Activated CD4-positive, alpha-beta T cell treated with anti-CD3 and anti-CD28 coated beads, Interleukin-10, Interleukin-2, amounts not matched to agents 100 ng/mL and 50 ng/mL, durations not matched to agents 16 hours and 8 hours (primary cell): ENCODE results near the gene GRAMD4.
"Not testable (repeated sequence)": the region's sequence is repeated elsewhere in the genome, so short reads cannot be mapped to it uniquely, and the experiment has no call there.

Experiments used
- DNase-seq: peaks from one replicate; pipeline ENCODE4 v3.0.0-alpha.2; 2020

GRAMD4 gene

DNA sequence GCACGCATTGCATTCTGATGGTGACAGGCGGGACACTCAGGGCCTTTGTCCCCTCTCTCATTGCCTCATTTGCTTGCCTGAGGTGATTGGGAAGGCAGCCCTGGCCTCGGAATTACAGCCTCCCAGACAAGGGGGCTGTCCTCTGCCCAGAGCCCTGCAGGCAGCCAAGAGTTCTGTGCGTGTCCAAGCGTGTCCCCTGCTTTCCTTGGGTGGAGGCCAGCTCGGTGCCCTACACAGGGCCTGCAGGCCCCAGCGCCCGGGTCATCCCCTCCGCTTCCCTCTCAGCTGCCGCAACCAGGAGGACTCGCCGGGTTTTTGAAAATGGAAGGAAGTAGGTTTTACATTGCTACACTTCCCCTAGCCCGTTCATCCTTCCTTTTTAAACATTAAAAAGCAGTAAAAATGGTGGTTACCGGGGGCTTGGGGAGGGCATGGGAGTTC is 1.9 kb downstream of the GRAMD4 start:
- no peak for DNase-seq

DNA sequence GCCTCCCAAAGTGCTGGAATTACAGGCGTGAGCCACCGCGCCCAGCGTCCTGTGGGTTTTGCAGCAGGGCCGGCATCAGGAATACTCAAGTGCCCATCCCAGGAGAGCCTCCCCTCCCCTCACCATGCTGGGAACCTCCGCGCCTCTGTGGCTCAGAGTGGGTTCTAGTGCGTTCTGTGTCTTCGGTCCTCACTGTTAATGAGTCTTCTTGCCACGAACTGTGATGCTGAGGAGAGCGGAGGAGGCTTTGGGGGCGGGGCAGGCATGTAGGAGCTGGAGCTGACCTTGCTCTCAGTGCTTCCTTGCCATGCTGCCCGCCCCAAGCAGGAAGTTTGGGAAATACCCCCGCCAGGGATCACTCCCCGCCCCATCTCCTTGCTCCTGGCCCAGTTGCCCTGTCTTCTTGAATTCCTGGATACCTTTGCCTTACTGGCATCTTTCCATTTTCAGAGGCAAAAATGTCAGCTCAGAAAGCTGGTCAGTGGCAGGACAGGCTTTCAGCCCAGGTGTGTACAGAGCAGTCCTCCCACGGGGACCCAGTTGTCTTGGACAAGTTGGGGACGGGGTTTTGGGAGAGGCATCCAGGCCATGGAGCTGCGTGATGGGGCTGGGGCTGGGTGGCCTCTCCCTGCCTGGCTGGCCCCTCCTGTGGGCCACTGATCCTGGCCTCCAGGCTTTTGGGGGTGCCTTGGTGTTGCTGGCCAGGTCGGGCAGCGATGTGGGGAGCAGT is 5.1 kb downstream of the GRAMD4 start:
- DNase-seq = no peak

DNA sequence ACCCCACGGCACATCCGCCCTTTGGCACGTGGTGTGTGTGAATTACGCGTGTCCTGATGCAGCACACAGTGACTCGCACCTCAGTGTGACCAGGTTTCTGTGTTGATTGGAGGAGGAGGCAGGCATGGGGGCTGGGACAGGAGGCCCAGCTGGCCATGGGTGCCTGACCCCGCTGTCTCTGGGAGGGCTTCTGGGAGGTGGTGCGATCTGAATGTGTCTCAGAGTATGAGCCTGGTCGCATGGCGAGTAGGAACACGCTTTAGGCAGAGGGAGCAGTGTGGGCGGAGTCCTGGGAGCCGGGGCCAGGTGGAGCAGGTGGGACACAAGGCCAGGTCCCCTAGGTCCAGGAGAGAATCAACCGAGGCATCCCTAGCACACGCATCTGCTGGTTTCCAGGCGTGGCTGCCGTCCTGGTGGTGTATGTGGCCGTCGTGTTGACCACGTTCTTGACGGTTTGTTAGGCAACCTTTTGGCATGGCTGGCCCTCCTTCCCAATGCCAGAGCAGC is 5.7 kb downstream of the GRAMD4 start:
- DNase-seq = no peak

DNA sequence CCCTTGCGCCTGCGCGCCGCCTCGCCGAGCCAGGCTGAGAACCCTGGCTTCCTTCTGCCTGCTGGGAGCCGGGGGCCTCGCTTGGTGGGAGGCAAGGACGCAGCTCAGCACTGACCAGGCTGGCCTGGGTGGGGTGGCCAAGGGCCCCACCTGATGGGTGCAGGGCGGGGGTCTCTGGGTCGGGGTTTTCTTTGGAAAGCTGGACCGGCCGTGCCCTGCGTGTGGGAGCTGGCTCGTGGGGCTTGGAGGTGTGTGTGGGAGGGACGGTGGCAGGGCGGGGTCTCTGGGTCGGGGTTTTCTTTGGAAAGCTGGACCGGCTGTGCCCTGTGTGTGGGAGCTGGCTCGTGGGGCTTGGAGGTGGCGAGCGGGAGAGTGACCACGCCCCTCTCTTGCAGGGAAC is 6.2 kb downstream of the GRAMD4 start:
- no peak for DNase-seq

DNA sequence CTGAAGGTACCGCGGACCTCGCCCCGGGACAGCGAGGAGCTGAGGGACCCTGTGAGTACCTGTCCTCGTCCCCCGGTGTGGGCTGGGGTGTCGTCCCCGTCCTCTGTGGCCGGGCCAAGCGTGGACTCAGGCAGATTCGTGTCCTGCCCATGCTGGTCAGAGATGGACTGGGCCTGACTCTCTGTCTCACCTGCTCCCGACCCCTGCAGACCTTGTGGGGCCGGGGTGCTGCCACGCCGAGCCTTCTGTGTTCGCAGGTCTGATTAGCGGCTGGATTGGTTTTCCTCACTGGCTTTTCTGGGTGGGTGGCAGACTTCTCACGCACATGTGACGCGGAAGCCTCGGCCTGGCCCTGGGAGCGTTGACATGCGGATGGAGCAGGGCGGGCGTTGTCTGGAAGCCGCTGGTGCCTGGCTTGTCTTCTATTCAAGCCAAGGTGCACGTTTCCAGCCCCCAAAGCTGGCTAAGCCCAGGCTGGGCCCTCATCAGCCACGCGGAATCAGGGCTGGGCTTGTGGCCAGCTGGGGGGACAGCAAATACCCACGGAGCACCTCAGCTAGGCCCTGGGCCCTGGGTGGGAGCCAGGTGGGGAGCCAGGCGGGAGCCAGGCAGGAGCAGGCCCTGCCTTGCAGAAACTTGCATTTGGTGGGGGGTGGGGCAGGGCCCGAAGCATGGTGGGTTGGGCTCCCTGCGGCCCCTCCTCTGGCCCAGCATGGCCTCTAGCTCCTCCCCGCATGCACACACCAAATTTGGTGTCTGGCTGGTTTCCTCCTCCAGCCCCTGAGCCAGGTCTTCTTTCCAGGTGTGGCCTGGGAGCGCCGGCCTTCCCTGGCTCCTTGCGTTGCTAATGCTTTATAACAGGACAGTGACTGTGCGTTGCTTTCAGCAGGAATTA is 7.0 kb downstream of the GRAMD4 start:
- DNase-seq = no peak

DNA sequence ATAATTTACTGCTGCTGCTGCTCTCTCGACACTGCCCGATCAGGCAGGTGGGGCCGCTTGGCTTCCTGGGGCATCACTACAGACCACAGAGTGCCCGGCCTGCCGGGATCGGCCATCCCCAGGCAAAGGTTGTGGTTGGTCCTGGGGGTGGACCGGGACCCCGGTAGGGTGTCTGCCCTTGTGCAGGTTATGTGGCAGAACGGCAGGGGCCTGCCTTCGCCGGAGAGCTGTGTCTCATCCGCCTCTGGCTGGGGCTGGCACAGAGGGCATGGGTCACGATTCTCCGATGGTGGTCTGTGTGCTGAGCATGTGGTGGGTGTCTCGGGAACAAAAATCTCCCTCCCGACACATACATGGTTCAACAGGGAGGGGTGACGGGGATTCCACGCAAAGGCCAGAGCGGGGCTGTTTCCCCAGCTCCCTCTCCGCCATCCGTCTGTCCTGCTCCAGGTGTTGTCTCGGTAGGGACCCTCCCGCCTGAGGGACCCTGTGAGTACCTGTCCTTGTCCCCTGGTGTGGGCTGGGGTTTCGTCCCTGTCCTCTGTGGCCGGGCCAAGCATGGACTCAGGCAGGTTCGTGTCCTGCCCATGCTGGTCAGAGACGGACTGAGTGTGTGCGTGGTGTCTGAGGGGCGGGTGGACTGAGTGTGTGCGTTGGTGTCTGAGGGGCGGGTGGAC is 7.8 kb downstream of the GRAMD4 start:
- DNase-seq = no peak

DNA sequence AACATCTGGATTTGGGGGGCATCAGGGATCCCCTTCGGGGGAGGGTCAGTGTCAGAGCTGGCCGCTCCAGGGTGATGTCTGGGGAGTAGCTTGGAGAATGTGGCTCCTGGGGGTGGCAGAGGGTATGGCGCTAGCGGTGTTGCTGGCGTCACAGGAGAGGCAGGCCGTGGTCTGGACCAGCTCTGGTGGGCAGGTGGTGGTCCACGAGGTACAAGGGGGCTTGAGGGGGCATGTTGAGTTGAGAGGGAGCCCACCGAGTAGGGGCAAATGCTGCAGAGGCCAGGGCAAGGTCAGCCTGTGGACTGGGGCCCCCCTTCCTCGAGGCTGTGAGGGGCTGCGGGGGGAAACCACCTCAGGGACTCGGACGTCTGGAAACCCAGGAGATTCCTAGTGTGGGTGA is 8.6 kb downstream of the GRAMD4 start:
- DNase-seq = no peak

DNA sequence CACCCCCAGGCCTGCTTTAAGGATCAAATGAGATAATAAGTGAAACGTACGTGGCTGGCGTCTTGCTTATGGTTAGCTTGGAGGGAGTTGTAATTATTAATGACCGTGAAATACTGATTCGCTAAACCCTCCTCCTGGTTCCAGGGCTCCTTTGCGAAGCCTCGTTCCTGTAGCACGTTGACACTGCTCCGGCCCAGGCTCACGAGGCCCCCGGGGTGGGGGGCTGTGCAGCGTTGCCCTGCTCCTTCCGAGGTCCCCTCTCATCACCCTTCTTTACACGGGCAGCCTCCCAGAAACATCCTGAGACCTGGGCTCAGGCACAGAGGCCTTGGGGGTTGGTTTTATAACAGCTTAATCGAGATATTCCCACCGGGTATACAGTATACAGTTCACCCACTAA is 9.1 kb downstream of the GRAMD4 start:
- DNase-seq = no peak

DNA sequence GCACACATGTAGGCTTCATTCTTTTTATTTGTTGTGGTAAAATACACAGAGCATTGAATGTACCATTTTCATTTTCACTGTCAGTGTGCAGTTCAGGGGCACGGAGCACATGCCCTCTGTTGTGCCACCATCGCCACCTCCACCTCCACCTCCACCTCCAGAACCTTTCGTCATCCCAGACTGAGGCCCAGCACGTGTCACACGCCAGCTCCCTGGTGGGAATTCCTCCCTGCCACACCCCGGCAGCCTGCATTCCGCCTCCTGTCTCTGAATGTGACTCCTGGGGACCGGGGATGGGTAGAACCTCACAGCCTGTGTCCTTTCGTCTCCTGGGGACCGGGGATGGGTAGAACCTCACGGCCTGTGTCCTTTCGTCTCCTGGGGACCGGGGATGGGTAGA is 10.9 kb downstream of the GRAMD4 start:
- no peak for DNase-seq

DNA sequence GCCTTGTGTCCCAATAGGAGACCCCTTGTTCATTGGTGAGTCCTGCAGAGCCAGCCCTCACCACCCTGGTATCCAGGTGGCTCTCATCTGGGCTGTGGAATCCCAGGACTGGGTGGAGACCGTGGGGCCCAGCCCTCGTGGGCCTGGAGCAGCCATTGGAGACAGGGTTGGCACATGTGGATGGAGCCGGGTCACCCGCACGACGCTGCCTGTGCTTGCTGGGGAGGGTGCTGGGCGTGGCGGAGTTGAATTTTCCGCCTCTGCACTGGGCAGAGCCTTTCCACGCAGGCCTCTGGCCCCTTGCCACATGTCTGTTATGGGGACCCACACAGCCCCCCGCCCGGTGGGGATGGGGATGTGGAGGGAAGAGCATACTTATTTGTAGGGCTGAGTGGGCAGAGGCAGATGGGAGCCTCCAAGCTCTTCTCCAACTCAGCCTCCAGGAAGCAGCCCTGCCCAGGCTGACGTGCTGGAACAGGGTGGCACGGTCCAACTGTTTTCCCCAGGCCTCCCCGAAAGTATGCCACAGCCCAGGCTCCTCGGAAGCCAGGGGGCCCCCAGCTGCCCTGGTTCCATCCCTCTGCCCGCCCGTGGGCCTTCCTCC is 12.6 kb downstream of the GRAMD4 start:
- no peak for DNase-seq

DNA sequence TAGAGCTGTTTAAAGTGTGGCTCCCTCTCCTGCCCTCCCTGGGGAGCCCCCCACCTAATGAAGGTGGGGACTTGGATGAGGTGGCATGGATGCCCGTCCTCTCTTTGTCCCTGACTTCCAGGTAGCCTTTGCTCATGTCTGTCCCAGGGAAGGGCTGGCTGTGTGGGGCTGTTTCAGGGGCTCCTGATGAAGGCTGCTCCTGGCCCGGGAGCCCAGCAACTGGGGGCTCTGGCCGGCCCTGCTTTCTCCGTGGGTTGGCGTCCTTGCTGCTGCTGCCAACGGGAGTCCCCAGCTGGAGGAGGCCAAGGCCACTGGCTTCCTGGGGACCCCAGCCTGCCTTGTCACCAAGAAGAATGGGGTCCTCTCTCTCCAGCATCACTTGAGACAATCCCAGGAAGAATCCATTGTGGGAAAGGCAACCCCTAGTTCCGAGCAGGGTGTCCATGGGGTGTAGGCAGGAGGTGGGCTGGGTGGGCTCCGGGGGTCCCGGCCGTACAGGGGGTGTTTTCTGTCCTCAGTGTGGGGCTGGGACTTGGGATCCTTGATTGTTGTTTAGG is 13.2 kb downstream of the GRAMD4 start:
- DNase-seq = no peak

DNA sequence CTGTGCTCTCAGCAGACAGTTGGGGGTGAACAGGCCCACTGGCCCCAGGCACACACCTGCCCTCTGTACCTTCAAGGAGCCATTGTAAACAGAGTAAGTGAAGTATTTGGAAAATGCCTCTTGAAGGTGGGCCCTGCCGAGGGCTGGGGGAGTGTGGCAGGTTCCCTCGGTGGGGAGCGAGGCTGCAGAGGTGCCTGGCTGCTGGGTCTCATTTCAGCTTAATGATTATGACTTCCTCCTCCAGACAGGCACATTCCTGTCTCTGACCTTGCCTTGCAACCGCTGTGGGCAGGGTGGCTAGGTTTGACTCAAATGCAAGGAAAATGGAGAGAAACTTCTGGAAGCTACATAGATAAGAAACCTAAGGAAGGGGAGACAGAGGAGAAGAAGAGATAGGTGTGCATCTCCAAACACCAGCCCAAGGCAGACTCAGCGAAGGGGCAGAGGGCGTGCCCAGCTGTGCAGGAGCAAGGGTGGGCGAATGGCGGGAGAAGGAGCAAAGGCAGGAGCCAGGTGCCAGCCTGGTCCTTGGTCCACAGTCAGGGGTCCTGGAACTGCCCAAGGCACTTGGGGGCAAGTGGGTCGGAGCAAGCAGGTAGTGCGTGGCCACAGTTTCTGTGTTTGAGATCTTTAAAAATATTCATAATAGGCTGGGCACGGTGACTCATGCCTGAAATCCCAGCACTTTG is 14.0 kb downstream of the GRAMD4 start:
- DNase-seq = no peak

DNA sequence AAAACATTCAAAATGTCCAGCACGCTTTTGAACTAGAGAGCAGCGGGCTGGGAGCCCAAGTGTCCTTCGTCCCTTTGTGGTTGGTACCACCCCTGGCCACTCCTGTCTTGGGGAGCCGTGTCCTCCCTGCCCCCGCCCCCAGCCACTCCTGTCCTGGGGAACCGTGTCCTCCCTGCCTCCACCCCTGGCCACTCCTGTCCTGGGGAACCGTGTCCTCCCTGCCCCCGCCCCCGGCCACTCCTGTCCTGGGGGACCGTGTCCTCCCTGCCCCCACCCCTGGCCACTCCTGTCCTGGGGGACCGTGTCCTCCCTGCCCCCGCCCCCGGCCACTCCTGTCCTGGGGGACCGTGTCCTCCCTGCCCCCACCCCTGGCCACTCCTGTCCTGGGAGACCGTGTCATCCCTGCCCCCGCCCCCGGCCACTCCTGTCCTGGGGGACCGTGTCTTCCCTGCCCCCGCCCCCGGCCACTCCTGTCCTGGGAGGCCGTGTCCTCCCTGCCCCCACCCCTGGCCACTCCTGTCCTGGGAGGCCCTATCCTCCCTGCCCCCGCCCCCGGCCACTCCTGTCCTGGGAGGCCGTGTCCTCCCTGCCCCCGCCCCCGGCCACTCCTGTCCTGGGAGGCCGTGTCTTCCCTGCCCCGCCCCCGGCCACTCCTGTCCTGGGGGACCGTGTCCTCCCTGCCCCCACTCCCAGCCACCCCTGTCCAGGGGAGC is 14.9 kb downstream of the GRAMD4 start:
- not testable (repeated sequence) for DNase-seq

DNA sequence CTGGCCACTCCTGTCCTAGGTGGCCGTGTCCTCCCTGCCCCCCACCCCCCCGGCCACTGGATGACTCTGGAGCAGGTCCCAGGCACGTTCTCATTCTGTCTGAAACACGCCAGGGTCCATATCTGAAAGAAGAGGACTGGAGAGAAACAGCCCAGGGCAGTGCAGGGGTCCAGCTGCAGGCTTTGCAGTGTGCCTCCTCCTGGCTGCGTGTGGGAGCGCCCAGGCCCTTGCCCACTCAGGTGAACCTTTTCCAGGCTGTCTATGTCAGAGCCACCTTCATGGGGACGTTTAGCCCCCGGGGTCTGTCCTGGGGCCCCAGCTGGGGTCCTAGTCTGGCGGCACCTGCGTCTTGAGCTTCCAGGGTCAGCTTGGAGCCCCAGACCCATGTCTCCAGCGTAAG is 15.6 kb downstream of the GRAMD4 start:
- DNase-seq = no peak

DNA sequence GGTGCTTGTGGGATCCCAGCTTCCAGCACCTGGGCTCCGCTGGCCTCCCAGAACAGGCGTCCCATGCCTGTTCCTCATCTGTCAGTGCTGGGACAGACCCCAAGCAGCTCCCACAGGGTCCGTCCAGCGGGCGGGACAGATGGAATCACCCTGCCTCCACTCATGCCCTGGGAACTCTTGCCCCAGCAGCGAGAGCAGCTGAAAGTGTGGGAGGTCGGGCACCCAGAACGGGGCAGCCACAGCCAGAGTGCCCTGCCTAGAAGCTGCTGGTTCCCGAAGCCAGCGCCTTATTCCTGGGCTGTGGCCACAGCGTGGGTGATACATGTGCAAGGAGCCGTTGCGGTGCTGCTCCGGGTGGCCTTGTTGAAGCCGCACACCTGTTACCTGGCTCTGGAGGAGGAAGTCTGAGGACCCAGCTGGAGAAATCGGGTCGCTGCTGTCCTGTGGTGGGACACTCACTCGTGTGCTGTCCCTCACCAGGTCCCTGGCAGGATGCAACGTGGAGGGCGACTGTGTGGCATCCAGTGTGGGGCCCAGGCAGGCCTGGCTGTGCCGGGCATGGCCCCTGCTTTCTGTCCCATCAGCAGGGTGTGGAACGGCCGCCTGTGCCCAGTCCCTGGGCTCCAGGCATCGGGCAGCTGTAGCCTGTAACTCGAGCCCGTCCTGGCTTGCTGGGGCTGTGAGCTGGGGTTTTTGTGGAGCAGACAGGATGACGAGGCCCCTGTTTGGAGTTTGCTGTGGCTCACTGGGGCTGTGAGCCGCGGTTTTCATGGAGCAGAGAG is 16.2 kb downstream of the GRAMD4 start:
- no peak for DNase-seq

DNA sequence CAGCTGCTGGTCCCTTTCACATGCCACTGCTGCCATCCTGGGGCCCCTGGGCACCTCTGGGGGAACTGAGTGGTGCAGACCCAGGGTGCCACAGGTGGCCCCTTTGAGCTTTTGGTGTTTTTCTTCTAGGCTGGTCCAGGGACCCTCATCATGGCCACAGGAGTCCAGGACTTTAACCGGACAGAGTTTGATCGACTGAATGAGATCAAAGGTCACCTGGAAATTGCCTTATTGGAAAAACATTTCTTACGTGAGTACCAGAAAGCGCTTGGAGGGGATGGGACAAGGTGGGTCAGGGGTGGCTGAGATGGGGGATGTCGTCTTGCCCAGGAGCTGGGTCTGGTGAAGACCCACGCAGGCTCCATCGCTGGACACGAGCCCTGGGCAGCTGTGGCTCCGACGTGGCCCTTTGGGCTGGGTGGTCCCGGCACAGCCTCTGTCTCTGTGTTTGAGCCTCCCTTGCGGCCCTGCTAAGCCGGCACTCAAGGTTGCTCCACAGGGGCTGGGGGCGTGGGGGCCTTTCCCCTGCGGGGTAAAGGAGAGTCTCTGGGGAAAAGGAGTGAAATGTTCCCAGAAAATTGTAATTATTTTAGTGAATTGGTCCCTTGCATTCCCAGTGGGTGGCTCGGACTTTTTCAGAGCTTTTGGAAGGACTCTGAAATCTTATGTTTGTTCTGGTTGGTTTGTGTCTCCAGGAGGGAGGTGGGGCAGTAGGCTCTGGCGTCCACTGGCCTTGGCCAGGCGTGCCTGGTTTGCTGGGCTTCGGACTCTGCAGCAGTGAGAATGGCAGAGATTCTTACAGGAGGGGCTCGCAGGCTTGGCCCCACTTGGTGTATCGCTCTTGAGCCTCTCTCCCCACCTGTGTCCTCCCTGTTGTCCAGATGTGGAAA is 17.8 kb downstream of the GRAMD4 start:
- DNase-seq = no peak

DNA sequence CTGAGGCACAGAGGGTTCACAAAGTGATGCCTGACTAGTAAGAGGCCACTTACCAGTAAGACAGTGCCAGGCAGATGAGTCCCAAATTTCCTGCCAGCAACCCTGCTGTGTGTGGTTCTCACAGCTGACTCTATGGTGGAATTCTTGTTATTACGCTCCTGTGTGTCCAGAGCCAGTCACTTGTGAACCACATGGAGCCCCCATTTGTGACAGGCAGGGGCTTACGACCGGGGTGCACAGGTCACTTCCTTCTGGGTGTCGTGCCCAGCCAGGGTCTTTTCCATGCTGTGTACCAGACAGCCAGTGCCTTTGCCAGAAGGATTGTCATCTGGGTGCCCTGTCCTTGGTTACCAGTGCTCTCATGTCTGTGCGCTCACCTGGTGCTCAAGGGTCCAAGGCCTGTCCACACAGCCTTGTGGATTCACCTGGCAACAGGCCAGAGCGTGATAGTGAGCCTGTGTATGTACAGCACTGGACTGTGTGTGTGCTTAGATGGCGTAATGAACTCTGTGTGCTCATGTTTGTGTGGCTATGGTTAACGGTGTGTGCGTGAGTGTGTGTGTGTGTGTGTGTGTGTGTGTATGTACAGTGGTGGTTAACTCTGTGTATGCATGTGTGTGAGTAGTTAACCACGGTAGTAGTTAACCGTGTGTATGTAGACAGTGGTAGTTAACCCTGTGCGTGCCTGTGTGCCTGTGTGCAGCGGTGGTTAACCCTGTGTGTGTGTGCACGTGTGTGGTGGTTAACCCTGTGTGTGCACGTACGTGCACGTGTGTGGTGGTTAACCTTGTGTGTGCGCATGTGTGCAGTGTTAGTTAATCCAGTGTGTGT is 18.6 kb downstream of the GRAMD4 start:
- no peak for DNase-seq

DNA sequence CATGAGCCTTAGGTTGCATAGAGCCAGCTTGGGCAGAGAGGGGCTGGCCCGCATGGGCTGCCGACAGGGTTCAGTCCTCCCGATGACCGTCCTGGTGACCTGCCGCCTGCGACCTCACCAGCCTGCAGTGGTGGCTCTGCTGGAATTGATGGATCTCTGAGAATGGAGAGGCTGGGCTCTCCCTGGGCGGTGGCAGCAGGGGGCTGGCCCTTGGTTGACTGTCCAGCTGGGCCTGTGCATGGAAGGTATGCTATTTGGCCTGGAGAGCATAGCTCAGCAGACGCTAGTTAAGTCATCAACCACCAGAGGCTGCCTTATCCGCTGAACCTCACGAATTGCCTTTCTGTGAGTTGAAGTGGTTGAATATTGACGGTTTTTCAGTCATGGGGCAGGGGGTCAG is 19.7 kb downstream of the GRAMD4 start:
- DNase-seq = no peak
